HCT116 (cell line): ENCODE data around the gene ESR2.
"Not testable (repeated sequence)": the region's sequence is repeated elsewhere in the genome, so short reads cannot be mapped to it uniquely, and the experiment has no call there.

Experiments
- CEBPB ChIP-seq: IDR thresholded peaks from 2 replicates; pipeline ENCODE4 v1.6.1; 2012; ENCODE audit warnings: low read depth
- ELF1 ChIP-seq: IDR thresholded peaks from 2 replicates; pipeline ENCODE4 v1.6.1; 2012; ENCODE audit warnings: low read depth, borderline replicate concordance
- EZH2 ChIP-seq: fragments of 200-600 bp; sonication (generic); IDR thresholded peaks from 2 replicates; pipeline ENCODE4 v1.6.1; 2017; ENCODE audit warnings: antibody characterized with exemption, mixed run types
- EZH2phosphoT487 ChIP-seq: fragments of 200-600 bp; IDR thresholded peaks from 2 replicates; pipeline ENCODE4 v1.6.1; 2018; ENCODE audit warnings: antibody characterized with exemption, borderline replicate concordance
- FOSL1 ChIP-seq: IDR thresholded peaks from 2 replicates; pipeline ENCODE4 v1.6.1; 2012; ENCODE audit warnings: low read depth
- POLR2A ChIP-seq: IDR thresholded peaks from 2 replicates; pipeline ENCODE4 v1.7.0; 2011; ENCODE audit warnings: borderline replicate concordance; ENCODE audit not compliant: insufficient read depth, insufficient read length; ENCODE audit errors: extremely low read depth
- SIN3A ChIP-seq: IDR thresholded peaks from 2 replicates; pipeline ENCODE4 v1.6.1; 2012; ENCODE audit warnings: low read depth
- SRF ChIP-seq: IDR thresholded peaks from 2 replicates; pipeline ENCODE4 v1.6.1; 2012; ENCODE audit warnings: low read depth
- TCF7L2 ChIP-seq: IDR thresholded peaks from 2 replicates; pipeline ENCODE4 v1.7.0; 2011; ENCODE audit warnings: borderline replicate concordance, inconsistent platforms; ENCODE audit not compliant: insufficient read depth, insufficient read length; ENCODE audit errors: extremely low read depth
- ZFX ChIP-seq: fragments of 450-650 bp; IDR thresholded peaks from 2 replicates; pipeline ENCODE4 v1.6.1; 2017
- ZNF274 ChIP-seq: fragments of 200-500 bp; sonication (Bioruptor generic); IDR thresholded peaks from 2 replicates; pipeline ENCODE4 v1.6.1; 2014; ENCODE audit warnings: mild to moderate bottlenecking, low read depth, low read length, inconsistent platforms
- TF ChIP-seq, protein P1 (sequence below), 3 experiments: fragments of 200-600 bp in 1 of 3; sonication (generic) in 1 of 3; IDR thresholded peaks in 2 of 3; conservative IDR thresholded peaks in 1 of 3; 2 replicates each; pipeline ENCODE4 v1.5.1; 2012 to 2017; ENCODE audit warnings: low read depth in 2 of 3, low read length in 2 of 3, antibody characterized with exemption in 1 of 3, borderline replicate concordance in 1 of 3, control low read depth in 1 of 3, mild to moderate bottlenecking in 1 of 3, mixed read lengths in 1 of 3, mixed run types in 1 of 3, moderate library complexity in 1 of 3; ENCODE audit not compliant: insufficient read depth in 1 of 3
- TF ChIP-seq, protein P2 (sequence below): IDR thresholded peaks from 2 replicates; pipeline ENCODE4 v1.6.1; 2012; ENCODE audit warnings: low read depth
- TF ChIP-seq, protein P3 (sequence below): IDR thresholded peaks from 2 replicates; pipeline ENCODE4 v1.6.1; 2012

DNA sequence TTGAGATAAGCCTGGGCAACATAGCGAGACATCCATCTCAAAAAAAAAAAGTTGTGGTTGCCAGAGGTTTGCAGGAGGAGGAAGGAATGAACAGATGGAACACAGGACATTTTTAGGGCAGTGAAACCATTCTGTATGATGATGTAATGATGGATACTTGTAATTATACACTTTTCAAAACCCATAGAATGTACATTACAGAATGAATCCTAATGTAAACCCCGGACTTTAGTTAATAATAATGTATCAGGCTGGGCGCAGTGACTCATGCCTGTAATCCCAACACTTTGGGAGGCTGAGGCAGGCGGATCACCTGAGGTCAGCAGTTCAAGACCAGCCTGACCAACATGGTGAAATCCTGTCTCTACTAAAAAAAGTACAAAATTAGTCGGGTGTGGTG lies 26.2 kb upstream of the ESR2 start:
- not testable (repeated sequence) for TF ChIP-seq ZNF274, ELF1, EZH2phosphoT487, POLR2A, FOSL1, CEBPB, TCF7L2, EZH2, ZFX, SRF, SIN3A
- TF ChIP-seq, protein P1, sequence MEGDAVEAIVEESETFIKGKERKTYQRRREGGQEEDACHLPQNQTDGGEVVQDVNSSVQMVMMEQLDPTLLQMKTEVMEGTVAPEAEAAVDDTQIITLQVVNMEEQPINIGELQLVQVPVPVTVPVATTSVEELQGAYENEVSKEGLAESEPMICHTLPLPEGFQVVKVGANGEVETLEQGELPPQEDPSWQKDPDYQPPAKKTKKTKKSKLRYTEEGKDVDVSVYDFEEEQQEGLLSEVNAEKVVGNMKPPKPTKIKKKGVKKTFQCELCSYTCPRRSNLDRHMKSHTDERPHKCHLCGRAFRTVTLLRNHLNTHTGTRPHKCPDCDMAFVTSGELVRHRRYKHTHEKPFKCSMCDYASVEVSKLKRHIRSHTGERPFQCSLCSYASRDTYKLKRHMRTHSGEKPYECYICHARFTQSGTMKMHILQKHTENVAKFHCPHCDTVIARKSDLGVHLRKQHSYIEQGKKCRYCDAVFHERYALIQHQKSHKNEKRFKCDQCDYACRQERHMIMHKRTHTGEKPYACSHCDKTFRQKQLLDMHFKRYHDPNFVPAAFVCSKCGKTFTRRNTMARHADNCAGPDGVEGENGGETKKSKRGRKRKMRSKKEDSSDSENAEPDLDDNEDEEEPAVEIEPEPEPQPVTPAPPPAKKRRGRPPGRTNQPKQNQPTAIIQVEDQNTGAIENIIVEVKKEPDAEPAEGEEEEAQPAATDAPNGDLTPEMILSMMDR (IDR thresholded peaks at IDR 0.05 in 2 of 3, conservative IDR thresholded peaks at IDR 0.05 in 1 of 3; ENCODE audit: borderline replicate concordance in 1 of 3, insufficient read depth in 1 of 3, low read depth in 2 of 3, low read length in 2 of 3), result not testable (repeated sequence)
- TF ChIP-seq, protein P2, sequence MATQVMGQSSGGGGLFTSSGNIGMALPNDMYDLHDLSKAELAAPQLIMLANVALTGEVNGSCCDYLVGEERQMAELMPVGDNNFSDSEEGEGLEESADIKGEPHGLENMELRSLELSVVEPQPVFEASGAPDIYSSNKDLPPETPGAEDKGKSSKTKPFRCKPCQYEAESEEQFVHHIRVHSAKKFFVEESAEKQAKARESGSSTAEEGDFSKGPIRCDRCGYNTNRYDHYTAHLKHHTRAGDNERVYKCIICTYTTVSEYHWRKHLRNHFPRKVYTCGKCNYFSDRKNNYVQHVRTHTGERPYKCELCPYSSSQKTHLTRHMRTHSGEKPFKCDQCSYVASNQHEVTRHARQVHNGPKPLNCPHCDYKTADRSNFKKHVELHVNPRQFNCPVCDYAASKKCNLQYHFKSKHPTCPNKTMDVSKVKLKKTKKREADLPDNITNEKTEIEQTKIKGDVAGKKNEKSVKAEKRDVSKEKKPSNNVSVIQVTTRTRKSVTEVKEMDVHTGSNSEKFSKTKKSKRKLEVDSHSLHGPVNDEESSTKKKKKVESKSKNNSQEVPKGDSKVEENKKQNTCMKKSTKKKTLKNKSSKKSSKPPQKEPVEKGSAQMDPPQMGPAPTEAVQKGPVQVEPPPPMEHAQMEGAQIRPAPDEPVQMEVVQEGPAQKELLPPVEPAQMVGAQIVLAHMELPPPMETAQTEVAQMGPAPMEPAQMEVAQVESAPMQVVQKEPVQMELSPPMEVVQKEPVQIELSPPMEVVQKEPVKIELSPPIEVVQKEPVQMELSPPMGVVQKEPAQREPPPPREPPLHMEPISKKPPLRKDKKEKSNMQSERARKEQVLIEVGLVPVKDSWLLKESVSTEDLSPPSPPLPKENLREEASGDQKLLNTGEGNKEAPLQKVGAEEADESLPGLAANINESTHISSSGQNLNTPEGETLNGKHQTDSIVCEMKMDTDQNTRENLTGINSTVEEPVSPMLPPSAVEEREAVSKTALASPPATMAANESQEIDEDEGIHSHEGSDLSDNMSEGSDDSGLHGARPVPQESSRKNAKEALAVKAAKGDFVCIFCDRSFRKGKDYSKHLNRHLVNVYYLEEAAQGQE, result not testable (repeated sequence)
- TF ChIP-seq, protein P3, sequence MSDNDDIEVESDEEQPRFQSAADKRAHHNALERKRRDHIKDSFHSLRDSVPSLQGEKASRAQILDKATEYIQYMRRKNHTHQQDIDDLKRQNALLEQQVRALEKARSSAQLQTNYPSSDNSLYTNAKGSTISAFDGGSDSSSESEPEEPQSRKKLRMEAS, result not testable (repeated sequence)
